ENCODE measurements around the gene XKR8.
"Not testable (repeated sequence)": the region's sequence is repeated elsewhere in the genome, so short reads cannot be mapped to it uniquely, and the experiment has no call there.

The XKR8 gene

GRCh38 chr1:27990920-27991537 is 31.3 kb downstream of the XKR8 start:
- DNase-seq (ENCODE audit: low spot score) = no peak

GRCh38 chr1:27992276-27992675 is 32.5 kb downstream of the XKR8 start:
- DNase-seq (ENCODE audit: low spot score) = no peak

GRCh38 chr1:27993241-27993640 is 33.5 kb downstream of the XKR8 start:
- DNase-seq (ENCODE audit: low spot score) = no peak

- DNase-seq (ENCODE audit: low spot score) = no peak
Measured at GRCh38 chr1:27994060-27994459, 34.3 kb downstream of the XKR8 start.

GRCh38 chr1:27994526-27994925 is 34.8 kb downstream of the XKR8 start:
- DNase-seq (ENCODE audit: low spot score) = not testable (repeated sequence)

- DNase-seq (ENCODE audit: low spot score) = no peak
Measured at GRCh38 chr1:27999055-27999454, 39.3 kb downstream of the XKR8 start.

- DNase-seq (ENCODE audit: low spot score) = no peak
Measured at GRCh38 chr1:28002600-28002999, 42.8 kb downstream of the XKR8 start.

- not testable (repeated sequence) for DNase-seq (ENCODE audit: low spot score)
Measured at GRCh38 chr1:28003117-28003516, 43.3 kb downstream of the XKR8 start.

- no peak for DNase-seq (ENCODE audit: low spot score)
Measured at GRCh38 chr1:28010969-28011368, 51.2 kb downstream of the XKR8 start.
